Esophagus muscularis mucosa (tissue), 4 donors: ENCODE data around the gene RAB19. TPM values are rescaled to one million over a fixed set of nuclear protein-coding genes. Genes with fewer than 3 reads are reported as not detected.

Experiments
- DNase-seq: peaks from one replicate; pipeline ENCODE4 v3.0.0-alpha.2; 2017; ENCODE audit errors: extremely low spot score
- H3K27ac ChIP-seq, 4 donors: fragments of 200-600 bp; sonication (generic); replicated peaks in 1 of 4; 1 replicate in 3 of 4; 2 replicates in 1 of 4; pipeline ENCODE4 v1.5.1; 2016 to 2019; ENCODE audit warnings: mild to moderate bottlenecking in 1 of 4
- H3K27me3 ChIP-seq, 4 donors: fragments of 200-600 bp; sonication (generic); one replicate each; pipeline versions ENCODE4 v1.5.1 to v1.6.0; 2016 to 2019
- H3K36me3 ChIP-seq, 4 donors: fragments of 200-600 bp; sonication (generic); one replicate each; pipeline ENCODE4 v1.5.1; 2016 to 2019
- H3K4me1 ChIP-seq, 4 donors: fragments of 200-600 bp; sonication (generic); one replicate each; pipeline ENCODE4 v1.5.1; 2016 to 2019
- H3K4me3 ChIP-seq, 4 donors: fragments of 200-600 bp; sonication (generic); 1 replicate in 2 of 4; 2 replicates in 2 of 4; pipeline ENCODE4 v1.5.1; 2016 to 2019; ENCODE audit warnings: mild to moderate bottlenecking in 4 of 4, moderate library complexity in 1 of 4
- H3K9me3 ChIP-seq, 4 donors: fragments of 200-600 bp; sonication (generic); 1 replicate in 3 of 4; 2 replicates in 1 of 4; pipeline ENCODE4 v1.5.1; 2016 to 2019
- CTCF ChIP-seq, 3 experiments: fragments of 200-600 bp in 2 of 3; fragments of 450-650 bp in 1 of 3; sonication (generic) in 2 of 3; IDR thresholded peaks; one replicate each; pipeline ENCODE4 v1.5.1; 2017 to 2019; ENCODE audit warnings: antibody characterized with exemption in 3 of 3, mild to moderate bottlenecking in 2 of 3, moderate library complexity in 1 of 3
- EP300 ChIP-seq: sonication (generic); formaldehyde crosslinking; IDR thresholded peaks from one replicate; pipeline ENCODE4 v1.6.1; 2017; ENCODE audit warnings: antibody characterized with exemption
- POLR2A ChIP-seq: fragments of 450-650 bp; IDR thresholded peaks from one replicate; pipeline ENCODE4 v1.6.1; 2017; ENCODE audit warnings: antibody characterized with exemption, moderate library complexity, mild to moderate bottlenecking, low read depth
- POLR2AphosphoS5 ChIP-seq, 2 donors: sonication (generic); formaldehyde crosslinking; IDR thresholded peaks; one replicate each; pipeline ENCODE4 v1.6.1; 2017; ENCODE audit warnings: antibody characterized with exemption in 2 of 2
- WGBS: methylation state at CpG from one replicate; pipeline ENCODE4 v1.1.5; 2018; 5-methylcytosine and 5-hydroxymethylcytosine counted together
- intact Hi-C: fragments of 100-400 bp; cut with DNase I; formaldehyde crosslinking; loops from one replicate; pipeline ENCODE4 v1.15.1; 2023
- total RNA-seq, 4 donors: library from RNA; depleted of rRNA; stranded (reverse); fragments of >200 nt; gene quantifications; one replicate each; pipeline versions ENCODE4 v1.1.0 to v1.2.1, GENCODE V29; 2016

RAB19 gene
- total RNA-seq, 4 donors from 2014 or later: not detected

GRCh38 chr7:140364819-140365218 is 39.0 kb upstream of the RAB19 start:
- 86% methylated on average over 3 of the region's 3 CpGs for WGBS
- no peak for DNase-seq
- no peaks in the 10 kb centered on the region for H3K9me3 ChIP-seq
- TF ChIP-seq EP300 (no peak), CTCF (IDR thresholded peaks at IDR 0.05) (no peak), POLR2AphosphoS5 (IDR thresholded peaks at IDR 0.05) (no peak), POLR2A (no peak)
- no peak overlapping the region for H3K27ac ChIP-seq
- H3K36me3 ChIP-seq: peaks cover 0 to 45% (median 30%) of the 10 kb centered on the region in 4 donors
- H3K4me3 ChIP-seq: no peak overlapping the region
- H3K27me3 ChIP-seq: no peaks in the 10 kb centered on the region
- intact Hi-C loops: no loop called here
- H3K4me1 ChIP-seq: no peaks in the 10 kb centered on the region

- Histone ChIP-seq H3K27ac (no peak overlapping the region), H3K27me3 (no peaks in the 10 kb centered on the region), H3K4me3 (no peak overlapping the region), H3K4me1 (no peaks in the 10 kb centered on the region), H3K36me3 (peaks cover 0 to 41% (median 28%) of the 10 kb centered on the region in 4 donors), H3K9me3 (no peaks in the 10 kb centered on the region)
- no peak for DNase-seq
- TF ChIP-seq CTCF (IDR thresholded peaks at IDR 0.05): no peak
- no peak for TF ChIP-seq POLR2A
- TF ChIP-seq EP300: no peak
- TF ChIP-seq POLR2AphosphoS5 (IDR thresholded peaks at IDR 0.05): no peak
- intact Hi-C loops: no loop called here
- 89% methylated on average over 9 of the region's 9 CpGs for WGBS
Measured at GRCh38 chr7:140367528-140367927, 36.3 kb upstream of the RAB19 start.

GRCh38 chr7:140369294-140369693 is 34.6 kb upstream of the RAB19 start:
- TF ChIP-seq POLR2A (no peak), CTCF (IDR thresholded peaks at IDR 0.05) (no peak), EP300 (no peak), POLR2AphosphoS5 (IDR thresholded peaks at IDR 0.05) (no peak)
- Histone ChIP-seq H3K36me3 (peaks cover 0 to 35% (median 23%) of the 10 kb centered on the region in 4 donors), H3K9me3 (no peaks in the 10 kb centered on the region), H3K4me1 (no peaks in the 10 kb centered on the region), H3K27me3 (no peaks in the 10 kb centered on the region), H3K27ac (no peak overlapping the region), H3K4me3 (no peak overlapping the region)
- DNase-seq: no peak
- intact Hi-C loops: no loop called here
- 92% methylated on average over 4 of the region's 4 CpGs for WGBS

GRCh38 chr7:140375323-140375722 is 28.5 kb upstream of the RAB19 start:
- H3K4me3 ChIP-seq: no peak overlapping the region
- H3K4me1 ChIP-seq: no peaks in the 10 kb centered on the region
- no peaks in the 10 kb centered on the region for H3K9me3 ChIP-seq
- intact Hi-C loops: no loop called here
- no peak overlapping the region for H3K27ac ChIP-seq
- peaks cover 27 to 60% (median 36%) of the 10 kb centered on the region in 4 donors for H3K36me3 ChIP-seq
- 90% methylated on average over 9 of the region's 9 CpGs for WGBS
- TF ChIP-seq POLR2A (no peak), EP300 (no peak), POLR2AphosphoS5 (IDR thresholded peaks at IDR 0.05) (no peak), CTCF (IDR thresholded peaks at IDR 0.05) (no peak)
- H3K27me3 ChIP-seq: no peaks in the 10 kb centered on the region
- DNase-seq: no peak
